Esophagus squamous epithelium (tissue), 5 donors: Measurements from ENCODE around the gene ARSJ. TPM values are rescaled to one million over a fixed set of nuclear protein-coding genes. Genes with fewer than 3 reads are reported as not detected.
A peak's percentile ranks its signal among the peaks of the same experiment; 100 is the strongest.

Source experiments
- DNase-seq: peaks from one replicate; lab custom pipeline; 2025; lab: John Stamatoyannopoulos, UW
- H3K27ac ChIP-seq, 4 donors: fragments of 200-600 bp; sonication (generic); one replicate each; pipeline ENCODE4 v1.5.1; 2016 to 2019; ENCODE audit warnings: mild to moderate bottlenecking in 1 of 4
- H3K27me3 ChIP-seq, 4 donors: fragments of 200-600 bp; sonication (generic); 1 replicate in 3 of 4; 2 replicates in 1 of 4; pipeline versions ENCODE4 v1.5.1 to v1.6.0; 2017 to 2021; ENCODE audit warnings: antibody characterized with exemption in 1 of 4
- H3K36me3 ChIP-seq, 3 donors: fragments of 200-600 bp; sonication (generic); one replicate each; pipeline ENCODE4 v1.5.1; 2016 to 2019
- H3K4me1 ChIP-seq, 3 donors: fragments of 200-600 bp; sonication (generic); one replicate each; pipeline ENCODE4 v1.5.1; 2017 to 2019
- H3K4me3 ChIP-seq, 4 donors: fragments of 200-600 bp; sonication (generic); 1 replicate in 3 of 4; 2 replicates in 1 of 4; pipeline ENCODE4 v1.5.1; 2016 to 2019; ENCODE audit warnings: mild to moderate bottlenecking in 2 of 4, moderate library complexity in 1 of 4
- H3K9me3 ChIP-seq, 3 donors: fragments of 200-600 bp; sonication (generic); one replicate each; pipeline ENCODE4 v1.5.1; 2016 to 2019
- POLR2A ChIP-seq, 4 donors: fragments of 450-650 bp; IDR thresholded peaks; one replicate each; pipeline ENCODE4 v1.6.1; 2017; ENCODE audit warnings: antibody characterized with exemption in 4 of 4, mild to moderate bottlenecking in 4 of 4, moderate library complexity in 3 of 4
- WGBS, 2 donors: methylation state at CpG; one replicate each; pipeline ENCODE4 v1.1.5; 2018; 5-methylcytosine and 5-hydroxymethylcytosine counted together
- intact Hi-C: fragments of 100-400 bp; cut with DNase I; formaldehyde crosslinking; loops from one replicate; pipeline ENCODE4 v1.15.0; 2022
- total RNA-seq, 4 donors: library from RNA; depleted of rRNA; stranded (reverse); fragments of >200 nt; gene quantifications; one replicate each; pipeline ENCODE4 v1.1.0, GENCODE V29; 2016
- TF ChIP-seq, protein P1 (sequence below), 6 experiments: fragments of 450-650 bp in 4 of 6; fragments of 200-600 bp in 2 of 6; sonication (generic) in 2 of 6; IDR thresholded peaks; one replicate each; pipeline ENCODE4 v1.5.1; 2016 to 2019; ENCODE audit warnings: antibody characterized with exemption in 6 of 6, mild to moderate bottlenecking in 4 of 6, moderate library complexity in 4 of 6
- donor health status: DM: yes; HTN: yes; CAD: no.

Gene ARSJ
- total RNA-seq, 4 donors from 2014 or later, result 2.7 to 10.3 (median 5.8) TPM

DNA sequence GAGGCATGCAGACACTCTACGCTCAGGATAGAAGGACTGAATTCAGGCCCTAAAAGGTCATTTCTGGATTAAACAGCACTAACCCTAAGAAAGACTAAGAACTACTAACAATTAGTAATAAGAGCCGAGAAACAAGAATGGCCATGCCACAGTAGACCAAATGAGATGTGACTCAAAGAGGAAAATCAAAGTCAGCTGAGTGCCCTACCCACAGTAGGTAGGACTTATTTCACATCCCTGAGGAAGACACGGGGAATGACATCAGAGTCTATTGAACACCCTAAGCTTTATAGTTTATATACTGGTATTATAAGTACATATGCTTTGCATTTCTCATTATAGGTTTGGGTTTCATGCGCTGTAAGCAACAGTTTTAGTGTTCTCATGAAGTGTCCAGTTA is 2.7 kb upstream of the ARSJ start:
- peaks cover 0 to 45% (median 8%) of the 10 kb centered on the region in 3 donors for H3K4me1 ChIP-seq
- H3K27ac ChIP-seq, result peak overlapping the region in 1 of 4 donors; percentile 51
- H3K27me3 ChIP-seq, result no peaks in the 10 kb centered on the region
- intact Hi-C loops, result no loop called here
- H3K36me3 ChIP-seq, result no peaks in the 10 kb centered on the region
- no peak overlapping the region for H3K4me3 ChIP-seq
- H3K9me3 ChIP-seq, result no peaks in the 10 kb centered on the region
- TF ChIP-seq POLR2A (IDR thresholded peaks at IDR 0.05), result no peak
- TF ChIP-seq, protein P1, sequence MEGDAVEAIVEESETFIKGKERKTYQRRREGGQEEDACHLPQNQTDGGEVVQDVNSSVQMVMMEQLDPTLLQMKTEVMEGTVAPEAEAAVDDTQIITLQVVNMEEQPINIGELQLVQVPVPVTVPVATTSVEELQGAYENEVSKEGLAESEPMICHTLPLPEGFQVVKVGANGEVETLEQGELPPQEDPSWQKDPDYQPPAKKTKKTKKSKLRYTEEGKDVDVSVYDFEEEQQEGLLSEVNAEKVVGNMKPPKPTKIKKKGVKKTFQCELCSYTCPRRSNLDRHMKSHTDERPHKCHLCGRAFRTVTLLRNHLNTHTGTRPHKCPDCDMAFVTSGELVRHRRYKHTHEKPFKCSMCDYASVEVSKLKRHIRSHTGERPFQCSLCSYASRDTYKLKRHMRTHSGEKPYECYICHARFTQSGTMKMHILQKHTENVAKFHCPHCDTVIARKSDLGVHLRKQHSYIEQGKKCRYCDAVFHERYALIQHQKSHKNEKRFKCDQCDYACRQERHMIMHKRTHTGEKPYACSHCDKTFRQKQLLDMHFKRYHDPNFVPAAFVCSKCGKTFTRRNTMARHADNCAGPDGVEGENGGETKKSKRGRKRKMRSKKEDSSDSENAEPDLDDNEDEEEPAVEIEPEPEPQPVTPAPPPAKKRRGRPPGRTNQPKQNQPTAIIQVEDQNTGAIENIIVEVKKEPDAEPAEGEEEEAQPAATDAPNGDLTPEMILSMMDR (IDR thresholded peaks at IDR 0.05), result no peak
- DNase-seq, result no peak
- 65 to 68% methylated on average over 4 of the region's 4 CpGs for WGBS, 2 donors

- TF ChIP-seq, protein P1 (IDR thresholded peaks at IDR 0.05), result no peak
- TF ChIP-seq POLR2A (IDR thresholded peaks at IDR 0.05), result no peak
- 54 to 68% methylated on average over 2 of the region's 2 CpGs for WGBS, 2 donors
- Histone ChIP-seq H3K4me1 (peaks cover 0 to 47% (median 8%) of the 10 kb centered on the region in 3 donors), H3K27ac (peak overlapping the region in 1 of 4 donors; percentile 51), H3K27me3 (no peaks in the 10 kb centered on the region), H3K4me3 (no peak overlapping the region), H3K36me3 (no peaks in the 10 kb centered on the region), H3K9me3 (no peaks in the 10 kb centered on the region)
- no peak for DNase-seq
- intact Hi-C loops, result no loop called here
Observed at GRCh38 chr4:113981591-113981990, 2.1 kb upstream of the ARSJ start.

GRCh38 chr4:113979905-113980615 is 613 bp upstream of the ARSJ start:
- TF ChIP-seq, protein P1 (IDR thresholded peaks at IDR 0.05), result no peak
- TF ChIP-seq POLR2A (IDR thresholded peaks at IDR 0.05), result no peak
- intact Hi-C loops, result no loop called here
- no peaks in the 10 kb centered on the region for H3K36me3 ChIP-seq
- peaks cover 0 to 61% (median 8%) of the 10 kb centered on the region in 3 donors for H3K4me1 ChIP-seq
- H3K27ac ChIP-seq, result peak overlapping the region; percentile 85 to 91 (median 90)
- no peaks in the 10 kb centered on the region for H3K27me3 ChIP-seq
- WGBS, 2 donors, result 2% methylated on average over 13 to 17 of the region's 17 CpGs
- DNase-seq, result no peak
- H3K4me3 ChIP-seq, result peak overlapping the region; percentile 67 to 84 (median 74)
- no peaks in the 10 kb centered on the region for H3K9me3 ChIP-seq

- Histone ChIP-seq H3K36me3 (no peaks in the 10 kb centered on the region), H3K27me3 (no peaks in the 10 kb centered on the region), H3K4me1 (peaks cover 0 to 61% (median 8%) of the 10 kb centered on the region in 3 donors), H3K27ac (peak overlapping the region; percentile 85 to 91 (median 90)), H3K4me3 (peak overlapping the region; percentile 67 to 84 (median 74)), H3K9me3 (no peaks in the 10 kb centered on the region)
- TF ChIP-seq POLR2A (IDR thresholded peaks at IDR 0.05), result no peak
- TF ChIP-seq, protein P1 (IDR thresholded peaks at IDR 0.05), result no peak
- DNase-seq, result no peak
- WGBS, 2 donors, result 5 to 16% methylated on average over 5 to 13 of the region's 18 CpGs
- intact Hi-C loops, result no loop called here
Observed at GRCh38 chr4:113978561-113979147, 793 bp downstream of the ARSJ start.

DNA sequence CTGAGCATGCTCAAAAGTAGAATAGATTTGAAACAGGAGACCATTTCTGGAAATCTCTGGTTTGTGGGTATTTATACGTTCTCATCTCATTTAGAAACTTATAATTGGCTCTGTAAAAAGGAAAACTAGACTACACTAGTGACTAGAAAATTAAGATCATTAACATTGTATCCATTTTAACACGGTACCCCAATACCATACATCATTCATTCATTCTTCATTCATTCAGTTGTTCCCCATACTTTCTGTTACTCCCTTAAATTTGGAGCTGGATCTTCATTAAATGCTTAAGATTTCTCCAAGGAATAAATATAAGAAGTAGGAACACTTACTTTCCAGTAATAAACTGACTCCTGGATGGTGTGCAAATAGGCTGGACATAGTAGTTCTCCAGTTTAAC is 1.3 kb downstream of the ARSJ start:
- Histone ChIP-seq H3K9me3 (no peaks in the 10 kb centered on the region), H3K4me3 (peak overlapping the region; percentile 67 to 84 (median 74)), H3K27me3 (no peaks in the 10 kb centered on the region), H3K4me1 (peaks cover 0 to 61% (median 8%) of the 10 kb centered on the region in 3 donors), H3K27ac (peak overlapping the region; percentile 85 to 91 (median 90)), H3K36me3 (no peaks in the 10 kb centered on the region)
- WGBS, 2 donors, result 24 to 33% methylated on average over 2 of the region's 2 CpGs
- DNase-seq, result no peak
- no peak for TF ChIP-seq POLR2A (IDR thresholded peaks at IDR 0.05)
- TF ChIP-seq, protein P1 (IDR thresholded peaks at IDR 0.05), result no peak
- intact Hi-C loops, result no loop called here
